GM12872 (cell line): ENCODE measurements around the gene OPTN.

ENCODE experiments used
- TF ChIP-seq, protein P1 (sequence below): IDR thresholded peaks from 3 replicates; pipeline ENCODE4 v1.5.1; 2011; ENCODE audit warnings: low read depth, mild to moderate bottlenecking, low read length, moderate library complexity; ENCODE audit not compliant: insufficient read depth

Gene OPTN

DNA sequence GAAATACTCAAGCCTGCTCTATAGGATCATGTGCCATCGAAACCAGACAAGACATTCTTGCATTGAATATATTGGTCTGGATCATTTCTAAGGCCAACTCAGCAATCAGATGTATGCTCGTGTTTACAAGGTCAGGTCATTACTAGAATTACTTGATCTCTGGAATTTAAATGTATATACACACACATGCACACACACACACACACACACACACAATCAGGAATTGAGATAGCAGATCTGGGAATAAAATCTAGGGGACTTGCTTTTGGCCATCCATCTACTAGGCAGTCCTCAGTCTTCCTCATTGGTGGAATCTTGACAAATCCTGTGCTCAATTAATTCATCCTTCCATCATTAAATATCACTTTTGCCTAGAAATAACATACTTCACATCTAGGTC lies 3.6 kb downstream of the OPTN start:
- TF ChIP-seq, protein P1, sequence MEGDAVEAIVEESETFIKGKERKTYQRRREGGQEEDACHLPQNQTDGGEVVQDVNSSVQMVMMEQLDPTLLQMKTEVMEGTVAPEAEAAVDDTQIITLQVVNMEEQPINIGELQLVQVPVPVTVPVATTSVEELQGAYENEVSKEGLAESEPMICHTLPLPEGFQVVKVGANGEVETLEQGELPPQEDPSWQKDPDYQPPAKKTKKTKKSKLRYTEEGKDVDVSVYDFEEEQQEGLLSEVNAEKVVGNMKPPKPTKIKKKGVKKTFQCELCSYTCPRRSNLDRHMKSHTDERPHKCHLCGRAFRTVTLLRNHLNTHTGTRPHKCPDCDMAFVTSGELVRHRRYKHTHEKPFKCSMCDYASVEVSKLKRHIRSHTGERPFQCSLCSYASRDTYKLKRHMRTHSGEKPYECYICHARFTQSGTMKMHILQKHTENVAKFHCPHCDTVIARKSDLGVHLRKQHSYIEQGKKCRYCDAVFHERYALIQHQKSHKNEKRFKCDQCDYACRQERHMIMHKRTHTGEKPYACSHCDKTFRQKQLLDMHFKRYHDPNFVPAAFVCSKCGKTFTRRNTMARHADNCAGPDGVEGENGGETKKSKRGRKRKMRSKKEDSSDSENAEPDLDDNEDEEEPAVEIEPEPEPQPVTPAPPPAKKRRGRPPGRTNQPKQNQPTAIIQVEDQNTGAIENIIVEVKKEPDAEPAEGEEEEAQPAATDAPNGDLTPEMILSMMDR, result no peak

DNA sequence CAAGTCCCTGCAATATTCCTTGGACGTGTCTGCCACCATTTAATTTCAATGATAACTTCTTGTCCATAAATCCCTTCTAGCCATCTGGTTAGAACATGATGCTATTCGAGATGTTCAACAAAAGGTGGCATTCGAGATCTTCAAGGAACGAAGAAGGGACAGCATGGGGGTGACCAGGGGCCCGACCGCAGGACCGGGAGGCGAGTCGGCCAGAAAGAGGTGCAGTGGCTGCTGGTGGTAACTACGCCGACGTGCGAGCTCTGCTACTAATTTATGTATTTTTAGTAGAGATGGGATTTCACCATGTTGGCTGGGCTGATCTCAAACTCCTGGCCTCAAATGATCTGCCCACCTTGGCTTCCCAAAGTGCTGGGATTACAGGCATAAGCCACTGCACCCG lies 4.7 kb downstream of the OPTN start:
- TF ChIP-seq, protein P1, result no peak

DNA sequence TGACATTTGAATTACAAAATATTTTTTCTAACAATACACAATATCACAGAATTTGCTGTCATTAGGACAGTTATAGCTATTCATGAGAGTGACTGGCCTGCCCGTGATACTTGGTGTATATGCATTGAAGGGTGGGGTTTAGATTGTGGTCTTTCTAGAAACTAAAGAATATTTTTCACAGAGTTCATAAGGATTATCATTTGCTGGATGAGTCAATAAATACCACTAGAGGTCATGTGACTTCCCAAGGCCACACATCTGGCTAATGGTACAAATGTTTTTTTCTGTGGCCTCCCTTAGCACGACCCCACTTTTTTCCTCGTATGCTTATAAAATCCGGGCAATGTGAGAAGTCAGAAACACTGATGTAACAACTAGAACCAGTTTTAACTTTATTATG lies 5.2 kb downstream of the OPTN start:
- TF ChIP-seq, protein P1, result no peak

DNA sequence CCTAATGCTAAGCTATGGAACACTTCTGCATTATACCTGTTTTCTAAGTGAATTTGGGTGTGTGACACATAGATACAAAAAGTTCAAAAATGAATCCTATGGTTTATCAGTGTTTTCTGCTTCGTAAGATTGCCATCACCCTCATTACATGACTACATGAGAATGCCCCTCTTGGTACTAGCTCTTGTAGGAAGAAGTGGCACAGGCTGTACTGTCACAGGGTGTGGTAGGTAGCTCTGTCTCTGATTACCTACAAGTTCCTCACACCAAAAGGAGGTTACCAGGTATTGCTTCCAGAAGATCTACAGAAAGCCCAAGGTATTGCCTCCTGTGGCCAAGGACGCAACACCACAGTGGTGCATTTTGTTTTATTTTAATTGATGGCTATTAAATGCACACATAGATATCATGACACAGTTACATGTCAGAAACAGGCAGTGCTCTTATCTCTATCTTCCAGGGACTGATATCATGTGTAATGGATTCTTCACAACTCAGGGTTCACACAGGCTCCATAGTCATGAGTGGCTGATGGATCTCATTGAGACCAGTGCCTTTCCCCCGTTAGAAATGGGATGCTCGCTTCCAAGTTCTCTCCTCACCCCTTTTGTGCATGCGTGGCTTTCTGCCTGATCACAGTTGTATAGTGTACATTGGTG lies 6.6 kb downstream of the OPTN start:
- TF ChIP-seq, protein P1, result no peak

DNA sequence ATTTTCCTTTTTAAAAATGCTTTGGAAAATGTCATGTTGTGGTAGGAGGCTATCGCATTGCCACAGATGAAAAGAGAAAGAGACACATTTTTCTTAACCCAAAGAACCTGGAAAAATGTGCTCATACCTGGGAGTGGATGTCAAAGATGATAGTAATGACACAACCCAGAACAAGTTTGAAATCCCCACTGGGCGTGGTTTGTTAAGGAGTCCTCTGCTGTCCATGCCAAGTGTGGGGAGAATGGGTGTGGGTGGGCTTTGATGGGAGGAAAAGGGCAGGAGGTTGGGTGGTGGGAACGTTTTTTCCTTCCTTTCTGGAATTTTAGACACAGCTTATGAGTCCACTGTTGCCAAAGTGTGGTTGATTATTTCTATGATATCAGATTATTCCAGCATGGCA lies 10.9 kb downstream of the OPTN start:
- TF ChIP-seq, protein P1, result no peak

DNA sequence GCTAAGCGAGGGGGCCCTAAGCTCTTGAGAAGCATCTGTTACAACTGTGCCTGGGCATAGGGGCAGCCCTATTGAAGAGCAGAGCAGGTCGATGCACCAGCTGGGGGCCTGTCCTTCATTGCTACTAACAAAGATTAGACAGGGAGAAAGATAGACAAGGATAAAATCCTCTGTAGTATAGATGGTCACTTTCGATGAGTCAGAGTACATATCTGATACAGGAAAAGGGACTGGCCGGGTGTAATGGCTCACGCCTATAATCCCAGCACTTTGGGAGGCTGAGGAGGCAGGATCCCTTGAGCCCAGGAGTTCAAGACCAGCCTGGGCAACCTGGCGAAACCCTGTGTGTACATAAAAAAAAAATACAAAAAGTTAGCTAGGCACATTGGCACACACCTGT lies 13.6 kb downstream of the OPTN start:
- TF ChIP-seq, protein P1, result no peak

DNA sequence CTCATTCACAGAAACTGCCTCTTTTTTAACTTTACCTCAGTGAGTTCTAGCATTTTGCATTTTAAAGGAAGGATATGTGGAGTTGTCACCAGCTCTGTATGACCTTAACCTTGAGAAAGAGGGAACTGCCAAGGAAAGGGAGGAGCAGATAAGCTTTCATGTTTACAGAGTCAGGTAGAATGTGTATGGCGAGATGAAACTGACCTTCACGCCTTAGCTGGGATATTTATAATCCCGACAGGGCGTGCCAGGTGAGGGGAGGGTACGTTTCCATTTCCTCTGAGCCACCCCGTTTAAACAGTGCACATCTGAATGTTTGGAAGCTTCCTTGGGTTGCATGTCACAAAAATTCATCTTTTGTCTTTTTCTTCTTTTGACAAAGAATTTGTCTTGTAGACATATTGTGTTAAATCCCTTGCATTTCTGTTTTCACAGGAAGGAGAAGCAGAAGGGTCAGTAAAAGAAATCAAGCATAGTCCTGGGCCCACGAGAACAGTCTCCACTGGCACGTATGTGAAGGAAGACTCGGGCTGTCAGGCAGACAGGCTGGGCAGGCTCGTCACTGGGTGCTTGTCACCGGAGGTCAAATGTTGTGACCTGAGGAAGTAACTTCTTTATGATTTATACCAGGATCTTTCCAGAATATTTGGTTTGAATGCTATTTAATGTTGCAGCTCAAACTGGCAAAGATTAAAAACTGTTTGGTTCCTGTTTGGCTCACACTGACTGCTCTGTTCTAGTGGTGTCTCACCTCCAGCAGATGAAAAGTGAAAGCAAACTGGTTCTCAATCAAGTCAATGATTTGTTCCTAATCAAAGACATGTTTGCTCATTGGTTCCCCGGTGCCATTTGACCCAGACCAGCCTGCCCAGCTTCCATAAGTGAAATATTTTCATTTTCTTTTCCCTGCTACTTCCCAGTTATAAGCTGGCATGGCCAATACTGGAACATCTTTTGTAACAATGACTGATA lies 16.2 kb downstream of the OPTN start:
- TF ChIP-seq, protein P1, result no peak
